NCI-H748 (cell line): Measurements from ENCODE around the gene CGB3.
"Not testable (repeated sequence)": the region's sequence is repeated elsewhere in the genome, so short reads cannot be mapped to it uniquely, and the experiment has no call there.

ENCODE experiments used
- DNase-seq: peaks from one replicate; lab custom pipeline; 2025; ENCODE audit not compliant: unreplicated experiment; lab: John Stamatoyannopoulos, UW

Gene CGB3

GRCh38 chr19:49042666-49043065 lies 18.5 kb upstream of the CGB3 start:
- not testable (repeated sequence) for DNase-seq

- no peak for DNase-seq
Observed at GRCh38 chr19:49042177-49042576, 18.0 kb upstream of the CGB3 start.

GRCh38 chr19:49039736-49040135 lies 15.6 kb upstream of the CGB3 start:
- DNase-seq: not testable (repeated sequence)

- DNase-seq: not testable (repeated sequence)
Observed at GRCh38 chr19:49038557-49039276, 14.6 kb upstream of the CGB3 start.

- not testable (repeated sequence) for DNase-seq
Observed at GRCh38 chr19:49038111-49038510, 14.0 kb upstream of the CGB3 start.

- DNase-seq: peak; percentile 51
Observed at GRCh38 chr19:49036815-49037214, 12.7 kb upstream of the CGB3 start, which contains the start of gene CGB1. Gene CGB1 (minus strand): TSS chr19:49036895. CDS start chr19:49036711, 184 bp downstream.

GRCh38 chr19:49031642-49032301 lies 7.6 kb upstream of the CGB3 start, which contains the start of gene CGB2:
Gene CGB2 (plus strand): TSS chr19:49031890. CDS start chr19:49032096, 206 bp downstream.
- DNase-seq: peak; percentile 75

GRCh38 chr19:49030323-49030722 lies 6.2 kb upstream of the CGB3 start:
- DNase-seq: not testable (repeated sequence)

- DNase-seq: not testable (repeated sequence)
Observed at GRCh38 chr19:49029749-49030148, 5.6 kb upstream of the CGB3 start.

GRCh38 chr19:49028686-49029085 lies 4.6 kb upstream of the CGB3 start:
- DNase-seq: not testable (repeated sequence)

- DNase-seq: not testable (repeated sequence)
Observed at GRCh38 chr19:49025599-49025998, 1.5 kb upstream of the CGB3 start.

GRCh38 chr19:49025088-49025487 lies 955 bp upstream of the CGB3 start:
- not testable (repeated sequence) for DNase-seq

- no peak for DNase-seq
Observed at GRCh38 chr19:49022116-49022515, 2.0 kb downstream of the CGB3 start.

GRCh38 chr19:49020931-49021895 lies 2.9 kb downstream of the CGB3 start:
- DNase-seq: no peak

- peak; percentile 39 for DNase-seq
Observed at GRCh38 chr19:49020342-49020741, 3.8 kb downstream of the CGB3 start.

GRCh38 chr19:49019242-49019932 lies 4.7 kb downstream of the CGB3 start:
- peak; percentile 85 for DNase-seq

GRCh38 chr19:49018388-49019241 lies 5.5 kb downstream of the CGB3 start:
- DNase-seq: peak; percentile 31

- peak; percentile 75 for DNase-seq
Observed at GRCh38 chr19:49017666-49018351, 6.3 kb downstream of the CGB3 start.
